Thoracic aorta (tissue), 2 donors: ENCODE measurements around the gene RASSF5. TPM values are rescaled to one million over a fixed set of nuclear protein-coding genes. Genes with fewer than 3 reads are reported as not detected.
A peak's percentile ranks its signal among the peaks of the same experiment; 100 is the strongest.

Source experiments
- ATAC-seq: fragments of 150-250 bp; one replicate; pipeline ENCODE4 v1.8.0; 2017; ENCODE audit warnings: low read depth; ENCODE audit not compliant: insufficient number of reproducible peaks, low FRiP score
- DNase-seq: peaks from one replicate; pipeline ENCODE4 v3.0.0-alpha.2; 2020; ENCODE audit warnings: low spot score
- H3K27ac ChIP-seq, 2 donors: fragments of 200-600 bp; sonication (generic); 1 replicate in 1 of 2; 2 replicates in 1 of 2; pipeline ENCODE4 v1.5.1; 2016; ENCODE audit warnings: mild to moderate bottlenecking in 2 of 2, moderate library complexity in 2 of 2
- H3K27me3 ChIP-seq: fragments of 200-600 bp; sonication (generic); replicated peaks from 2 replicates; pipeline ENCODE4 v1.6.0; 2016; ENCODE audit warnings: mild to moderate bottlenecking; ENCODE audit not compliant: insufficient read depth
- H3K36me3 ChIP-seq: fragments of 200-600 bp; sonication (generic); one replicate; pipeline ENCODE4 v1.5.1; 2016
- H3K4me1 ChIP-seq, 2 donors: fragments of 200-600 bp; sonication (generic); 1 replicate in 1 of 2; 2 replicates in 1 of 2; pipeline versions ENCODE4 v1.5.1 to v1.6.0; 2016; ENCODE audit warnings: low read depth in 2 of 2, mild to moderate bottlenecking in 1 of 2; ENCODE audit not compliant: control insufficient read depth in 1 of 2
- H3K4me3 ChIP-seq: fragments of 200-600 bp; sonication (generic); 2 replicates; pipeline ENCODE4 v1.5.1; 2016; ENCODE audit warnings: mild to moderate bottlenecking
- H3K9me3 ChIP-seq: fragments of 200-600 bp; sonication (generic); 2 replicates; pipeline ENCODE4 v1.5.1; 2016
- total RNA-seq, 2 donors: library from RNA; depleted of rRNA; stranded (reverse); fragments of >200 nt; gene quantifications; one replicate each; pipeline versions ENCODE4 v1.1.0 to v1.2.3, GENCODE V29; 2016
- TF ChIP-seq, protein P1 (sequence below): fragments of 200-600 bp; sonication (generic); IDR thresholded peaks from one replicate; pipeline ENCODE4 v1.5.1; 2019; ENCODE audit warnings: antibody characterized with exemption

RASSF5 gene
- total RNA-seq, 2 donors from 2014 or later, result 21.7 to 22.8 TPM

- Histone ChIP-seq H3K27ac (no peak overlapping the region), H3K27me3 (no peaks in the 10 kb centered on the region), H3K9me3 (no peaks in the 10 kb centered on the region), H3K36me3 (no peaks in the 10 kb centered on the region), H3K4me3 (no peak overlapping the region), H3K4me1 (peaks cover 11 to 27% of the 10 kb centered on the region in 2 donors)
- ATAC-seq (no peak), DNase-seq (no peak)
- TF ChIP-seq, protein P1, sequence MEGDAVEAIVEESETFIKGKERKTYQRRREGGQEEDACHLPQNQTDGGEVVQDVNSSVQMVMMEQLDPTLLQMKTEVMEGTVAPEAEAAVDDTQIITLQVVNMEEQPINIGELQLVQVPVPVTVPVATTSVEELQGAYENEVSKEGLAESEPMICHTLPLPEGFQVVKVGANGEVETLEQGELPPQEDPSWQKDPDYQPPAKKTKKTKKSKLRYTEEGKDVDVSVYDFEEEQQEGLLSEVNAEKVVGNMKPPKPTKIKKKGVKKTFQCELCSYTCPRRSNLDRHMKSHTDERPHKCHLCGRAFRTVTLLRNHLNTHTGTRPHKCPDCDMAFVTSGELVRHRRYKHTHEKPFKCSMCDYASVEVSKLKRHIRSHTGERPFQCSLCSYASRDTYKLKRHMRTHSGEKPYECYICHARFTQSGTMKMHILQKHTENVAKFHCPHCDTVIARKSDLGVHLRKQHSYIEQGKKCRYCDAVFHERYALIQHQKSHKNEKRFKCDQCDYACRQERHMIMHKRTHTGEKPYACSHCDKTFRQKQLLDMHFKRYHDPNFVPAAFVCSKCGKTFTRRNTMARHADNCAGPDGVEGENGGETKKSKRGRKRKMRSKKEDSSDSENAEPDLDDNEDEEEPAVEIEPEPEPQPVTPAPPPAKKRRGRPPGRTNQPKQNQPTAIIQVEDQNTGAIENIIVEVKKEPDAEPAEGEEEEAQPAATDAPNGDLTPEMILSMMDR, result no peak
Observed at GRCh38 chr1:206467915-206468314, 39.4 kb upstream of the RASSF5 start.

- DNase-seq, result no peak
- no peak for ATAC-seq
- no peak overlapping the region for H3K27ac ChIP-seq
- no peaks in the 10 kb centered on the region for H3K9me3 ChIP-seq
- no peaks in the 10 kb centered on the region for H3K27me3 ChIP-seq
- peaks cover 11 to 27% of the 10 kb centered on the region in 2 donors for H3K4me1 ChIP-seq
- no peaks in the 10 kb centered on the region for H3K36me3 ChIP-seq
- TF ChIP-seq, protein P1, result no peak
- H3K4me3 ChIP-seq, result no peak overlapping the region
Observed at GRCh38 chr1:206468571-206468970, 38.8 kb upstream of the RASSF5 start.

DNA sequence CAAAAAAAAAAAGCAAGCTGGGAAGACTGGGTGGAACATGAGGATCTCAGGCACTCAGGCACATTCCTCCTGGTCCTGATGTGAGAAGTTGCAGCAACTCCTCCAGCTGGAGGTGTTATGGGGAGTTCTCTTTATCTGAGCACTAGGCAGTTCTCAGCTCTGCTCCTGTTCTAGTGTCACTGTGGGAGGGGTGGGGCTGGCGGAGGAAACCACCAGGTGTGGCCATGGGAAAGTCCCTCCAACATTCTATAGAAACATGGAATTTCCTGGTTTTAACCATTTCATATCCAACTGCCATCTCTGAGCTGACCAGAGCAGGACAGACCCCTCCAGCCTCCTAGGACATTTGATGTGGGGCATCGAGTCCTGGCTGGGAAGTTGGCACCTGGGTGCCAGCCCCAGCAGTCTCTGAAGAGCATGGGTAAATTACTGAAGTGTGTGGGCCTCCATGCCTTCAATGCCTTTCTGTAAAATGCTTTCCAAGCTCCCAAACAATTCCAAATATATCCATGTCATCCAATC, 37.9 kb upstream of the RASSF5 start:
- DNase-seq (no peak), ATAC-seq (no peak)
- TF ChIP-seq, protein P1, result no peak
- Histone ChIP-seq H3K27ac (no peak overlapping the region), H3K4me1 (peaks cover 11 to 27% of the 10 kb centered on the region in 2 donors), H3K4me3 (no peak overlapping the region), H3K27me3 (no peaks in the 10 kb centered on the region), H3K36me3 (no peaks in the 10 kb centered on the region), H3K9me3 (no peaks in the 10 kb centered on the region)

GRCh38 chr1:206469933-206470691, 37.2 kb upstream of the RASSF5 start, which contains the start of gene IKBKE:
Gene IKBKE, plus strand, starts transcription at chr1:206470476. Its CDS starts 2,752 bp downstream, at chr1:206473228.
- Histone ChIP-seq H3K4me1 (peaks cover 11 to 27% of the 10 kb centered on the region in 2 donors), H3K36me3 (no peaks in the 10 kb centered on the region), H3K4me3 (peak within 1 kb of the TSS; percentile 88), H3K27ac (peak within 1 kb of the TSS in 1 of 2 donors; percentile 39), H3K9me3 (no peaks in the 10 kb centered on the region), H3K27me3 (no peaks in the 10 kb centered on the region)
- DNase-seq (no peak), ATAC-seq (no peak)
- TF ChIP-seq, protein P1, result peak; percentile 41

DNA sequence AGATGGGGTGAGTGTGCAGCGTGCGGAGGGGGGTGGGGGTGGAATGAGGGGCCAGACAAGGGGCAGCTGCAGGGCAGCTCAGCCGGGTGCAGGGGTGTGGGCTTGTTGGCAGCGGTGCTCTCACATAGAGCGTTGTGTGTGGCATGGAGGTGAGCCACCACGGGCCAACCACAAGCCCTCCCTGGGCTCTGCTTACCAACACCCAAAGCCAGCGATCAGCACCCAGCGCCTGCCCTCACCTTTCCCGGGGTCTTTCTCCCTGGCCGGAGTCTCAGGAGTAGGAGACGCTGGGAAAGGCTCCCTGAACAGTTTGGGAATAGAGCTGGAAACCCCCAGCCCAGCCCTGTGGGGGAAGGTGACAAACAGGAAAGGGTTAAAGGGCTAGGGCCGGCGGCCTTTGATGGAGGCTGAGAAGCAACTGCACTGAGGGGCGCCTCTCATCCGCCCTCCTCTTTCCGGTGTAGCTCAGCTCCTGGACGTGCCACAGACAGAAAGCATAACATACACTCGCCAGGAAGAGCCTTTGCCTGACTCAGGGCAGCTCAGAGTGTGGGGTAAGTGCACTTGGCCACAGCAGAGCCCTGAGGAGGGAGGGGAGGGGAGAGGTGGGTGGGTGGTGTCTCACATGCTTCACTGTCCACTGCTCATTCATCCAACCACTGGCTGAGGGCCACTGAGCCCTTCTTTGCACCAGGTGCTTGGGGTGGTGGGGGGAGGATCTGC, 36.5 kb upstream of the RASSF5 start:
- Histone ChIP-seq H3K4me3 (peak overlapping the region; percentile 88), H3K36me3 (no peaks in the 10 kb centered on the region), H3K4me1 (peaks cover 11 to 27% of the 10 kb centered on the region in 2 donors), H3K27me3 (no peaks in the 10 kb centered on the region), H3K9me3 (no peaks in the 10 kb centered on the region), H3K27ac (peak overlapping the region in 1 of 2 donors; percentile 39)
- TF ChIP-seq, protein P1, result peak; percentile 10
- ATAC-seq (no peak), DNase-seq (no peak)
